KOPT-K1 (cell line): ENCODE results near the gene RALGDS.

Experiments used
- H3K27ac ChIP-seq: fragments of 200-600 bp; sonication (generic); 2 replicates; pipeline ENCODE4 v1.5.1; 2016; ENCODE audit warnings: antibody characterized with exemption, mild to moderate bottlenecking, low read depth, low read length; ENCODE audit not compliant: poor library complexity, severe bottlenecking
- H3K36me3 ChIP-seq: fragments of 200-600 bp; sonication (generic); 2 replicates; pipeline ENCODE4 v1.5.1; 2017; ENCODE audit warnings: antibody characterized with exemption, mild to moderate bottlenecking, low read length, moderate library complexity; ENCODE audit not compliant: insufficient read depth
- H3K9me3 ChIP-seq: fragments of 200-600 bp; sonication (generic); 2 replicates; pipeline ENCODE4 v1.5.1; 2017; ENCODE audit warnings: antibody characterized with exemption, low read length, mild to moderate bottlenecking; ENCODE audit not compliant: insufficient read depth, poor library complexity, severe bottlenecking

The RALGDS gene

DNA sequence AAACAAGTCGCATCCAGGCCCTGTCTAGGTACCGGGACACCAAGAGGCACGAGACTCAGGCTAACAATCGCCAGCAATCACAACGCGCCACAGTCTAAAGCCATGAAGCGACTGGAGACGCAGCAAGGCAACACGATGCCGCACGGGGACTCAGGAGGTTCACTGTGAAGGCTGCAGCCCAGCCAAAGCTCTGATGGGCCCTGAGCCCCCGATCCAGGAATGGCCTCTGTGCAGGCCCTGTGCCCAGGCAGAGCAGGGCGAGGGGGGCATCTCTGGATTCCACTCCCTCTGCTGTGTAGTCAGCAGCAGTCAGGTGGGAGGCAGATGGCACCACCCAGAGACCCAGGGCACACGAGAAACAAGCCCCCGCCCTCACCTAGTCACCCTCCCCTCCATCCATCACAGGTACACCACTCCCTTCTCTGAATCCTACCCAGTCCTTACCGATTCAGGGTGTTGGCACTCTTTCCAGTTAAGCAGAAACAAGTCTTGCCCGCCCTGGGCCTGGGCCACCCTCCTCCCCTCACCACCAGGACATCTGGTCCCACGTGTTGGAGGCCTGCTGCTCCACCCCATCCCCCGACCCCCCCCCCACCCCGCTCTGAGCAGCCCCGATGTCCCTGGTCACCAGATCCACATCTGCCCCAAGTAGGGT is 1.1 kb downstream of the RALGDS start:
- Histone ChIP-seq H3K9me3 (no peaks in the 10 kb centered on the region), H3K27ac (no peak overlapping the region), H3K36me3 (no peaks in the 10 kb centered on the region; the same call in 1 of the 2 replicates)

DNA sequence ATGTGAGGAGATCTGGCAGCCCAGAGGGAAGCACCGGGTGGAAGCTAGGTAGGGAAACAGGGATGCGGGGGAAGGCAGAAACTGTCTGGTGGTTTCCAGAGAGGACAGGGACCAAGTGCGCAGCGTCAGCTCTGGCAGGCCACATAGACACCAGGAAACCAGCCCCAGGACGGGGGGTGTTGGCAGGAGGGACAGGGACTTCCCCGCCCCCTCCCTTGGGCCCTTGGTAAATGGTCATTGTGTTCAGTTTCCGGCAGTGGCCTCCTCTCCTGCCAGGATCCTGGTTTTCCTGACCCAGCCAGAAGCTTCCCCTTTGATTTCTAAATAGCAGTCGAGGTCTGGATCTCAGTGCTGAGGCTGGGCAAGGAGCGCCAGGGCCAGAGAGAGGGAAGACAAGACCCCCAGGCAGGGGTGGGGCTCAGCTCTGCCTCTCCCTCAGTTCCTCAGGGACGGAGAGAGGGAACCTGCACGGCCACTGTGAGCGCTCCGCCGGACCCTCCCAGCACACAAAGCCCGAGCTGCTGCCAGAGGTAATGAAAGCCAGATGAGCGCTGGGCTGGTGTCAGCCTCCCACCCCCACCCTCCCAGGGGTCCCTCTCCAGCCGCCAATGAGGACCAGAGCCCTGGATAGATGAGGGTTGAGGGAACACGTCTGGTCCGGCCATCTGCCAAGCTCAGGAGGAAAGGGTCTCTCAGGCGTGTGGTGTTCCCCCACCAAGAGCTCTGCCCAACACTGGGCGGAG is 1.8 kb downstream of the RALGDS start:
- Histone ChIP-seq H3K36me3 (no peaks in the 10 kb centered on the region; the same call in 1 of the 2 replicates), H3K9me3 (no peaks in the 10 kb centered on the region), H3K27ac (no peak overlapping the region)

DNA sequence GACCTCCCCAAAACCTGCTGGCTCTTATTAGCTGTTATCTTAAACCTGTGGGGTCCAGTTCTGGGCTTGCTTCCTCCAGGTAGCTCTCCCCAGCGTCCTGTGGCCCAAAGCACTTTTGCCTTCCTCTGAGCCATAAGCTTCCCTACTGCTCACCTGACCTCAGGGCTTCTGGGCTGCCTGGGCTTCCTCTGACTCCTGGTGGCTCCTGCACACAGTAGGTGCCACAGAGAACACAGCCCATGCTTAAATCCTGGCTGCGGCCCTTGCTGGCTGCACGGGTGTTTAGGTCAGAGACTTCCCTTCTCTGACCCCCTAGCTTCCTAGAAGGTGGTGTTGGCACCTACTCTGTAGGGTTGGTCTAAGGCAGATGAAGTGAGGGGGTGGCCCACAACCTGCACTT is 2.5 kb downstream of the RALGDS start:
- Histone ChIP-seq H3K36me3 (no peaks in the 10 kb centered on the region; the same call in 1 of the 2 replicates), H3K9me3 (no peaks in the 10 kb centered on the region), H3K27ac (no peak overlapping the region)

DNA sequence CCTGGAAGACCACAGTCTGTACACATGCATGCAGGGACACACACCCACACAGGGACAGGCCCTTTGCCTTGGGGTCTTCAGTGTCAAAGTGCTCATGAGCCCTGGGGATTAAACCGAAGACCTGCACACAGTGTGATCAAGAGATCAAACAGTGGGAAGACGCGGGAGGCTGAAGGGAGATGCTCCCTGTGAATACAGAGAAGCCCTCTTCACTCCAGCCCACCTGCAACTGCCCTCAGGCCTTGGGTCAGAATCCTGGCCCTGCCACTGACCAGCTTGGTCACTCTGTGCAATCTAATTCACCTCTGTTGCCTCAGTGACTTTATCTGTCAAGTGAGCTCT is 2.9 kb downstream of the RALGDS start:
- no peak overlapping the region for H3K27ac ChIP-seq
- no peaks in the 10 kb centered on the region for H3K9me3 ChIP-seq

DNA sequence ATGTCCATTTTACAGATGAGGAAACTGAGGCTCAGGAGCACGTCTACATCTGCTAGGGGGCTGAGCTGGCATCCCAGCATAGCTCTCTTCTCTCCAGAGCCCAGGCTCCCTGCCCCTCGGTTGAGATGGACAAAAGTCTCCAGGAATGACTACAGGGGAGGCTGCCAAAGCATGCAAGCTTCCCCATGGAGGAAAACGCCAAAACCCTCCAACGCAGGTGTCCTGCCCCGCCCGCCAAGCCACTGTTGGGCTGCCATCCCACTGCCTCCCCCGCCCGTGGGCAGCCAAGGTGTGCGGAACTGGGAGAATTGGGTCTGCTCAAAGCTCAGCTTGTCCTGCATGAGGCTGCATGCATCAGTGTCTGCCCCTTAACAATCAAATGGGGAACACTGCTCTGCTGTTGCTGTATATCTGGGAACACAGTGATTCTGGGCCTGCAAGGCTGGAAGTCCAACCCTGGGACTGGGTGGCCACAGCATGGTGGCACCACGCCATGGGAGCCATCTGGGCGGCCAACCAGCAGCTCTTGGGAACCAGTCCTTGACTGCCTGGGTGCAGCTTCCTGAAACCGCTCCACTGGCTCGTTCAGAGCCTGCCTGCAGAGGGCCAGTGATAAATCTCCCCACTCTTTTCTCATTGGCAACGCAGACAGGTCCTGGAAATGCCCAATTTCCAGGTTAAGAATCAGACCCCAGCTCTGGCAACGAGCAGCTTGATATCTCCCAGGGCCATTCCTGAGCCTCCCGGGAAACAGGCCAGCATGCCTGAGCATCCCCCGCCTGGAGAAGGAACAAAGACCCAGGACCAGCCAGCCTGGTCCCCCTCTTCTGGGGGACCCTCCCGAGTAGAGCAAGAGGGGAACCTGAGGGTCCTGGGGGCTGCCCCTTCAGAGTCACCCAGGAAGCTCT is 3.5 kb downstream of the RALGDS start:
- Histone ChIP-seq H3K27ac (no peak overlapping the region), H3K9me3 (no peaks in the 10 kb centered on the region), H3K36me3 (no peaks in the 10 kb centered on the region; the same call in 1 of the 2 replicates)

More for the DNA sequence above, 2.9 kb downstream of the RALGDS start:
- H3K36me3 ChIP-seq = no peaks in the 10 kb centered on the region; the same call in 1 of the 2 replicates

DNA sequence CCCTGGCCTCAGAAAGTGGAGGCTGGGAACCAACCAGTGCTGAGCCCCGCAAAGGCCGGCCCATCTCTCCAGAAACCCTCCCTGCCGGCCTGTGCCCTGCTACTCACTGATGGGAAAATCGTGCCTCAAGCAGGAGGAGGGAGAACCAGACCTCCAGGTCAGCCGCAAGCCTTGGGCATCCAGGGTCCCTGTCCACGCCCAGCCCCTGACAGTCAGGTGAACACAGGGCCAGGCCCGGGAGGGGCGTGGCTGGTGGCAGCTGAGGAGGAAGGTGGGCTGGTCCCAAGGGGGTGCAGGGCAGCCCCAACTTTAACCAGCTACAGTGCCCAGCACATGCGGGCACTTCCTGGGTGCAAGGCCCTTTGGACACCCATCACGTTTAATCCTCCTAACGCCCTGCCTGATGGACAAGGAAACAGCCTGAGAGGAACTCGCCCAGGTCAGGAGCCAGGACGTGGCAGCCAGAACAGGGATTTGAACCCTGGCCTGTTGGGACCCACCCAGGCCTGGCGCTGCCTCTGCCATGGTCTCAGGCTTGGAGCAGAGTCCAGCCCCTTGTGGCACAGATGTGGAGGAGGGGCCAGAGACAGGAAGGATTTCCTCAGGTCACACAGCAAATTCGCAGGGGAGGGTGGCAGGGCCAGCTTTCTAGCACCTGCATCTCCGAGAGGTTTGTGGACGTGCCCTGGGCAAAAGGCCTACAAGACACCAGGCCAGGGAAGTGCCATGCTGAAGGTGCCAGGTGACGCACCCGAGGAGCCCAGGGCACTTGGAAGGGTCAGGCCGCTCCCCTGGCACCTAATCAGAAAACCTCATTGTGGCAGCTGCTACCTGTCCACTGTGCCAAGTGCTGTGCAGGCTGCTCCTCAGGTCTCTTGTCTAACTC is 4.5 kb downstream of the RALGDS start:
- no peaks in the 10 kb centered on the region for H3K9me3 ChIP-seq
- H3K27ac ChIP-seq = no peak overlapping the region
- peaks cover 4% of the 10 kb centered on the region; the same call in 1 of the 2 replicates for H3K36me3 ChIP-seq

DNA sequence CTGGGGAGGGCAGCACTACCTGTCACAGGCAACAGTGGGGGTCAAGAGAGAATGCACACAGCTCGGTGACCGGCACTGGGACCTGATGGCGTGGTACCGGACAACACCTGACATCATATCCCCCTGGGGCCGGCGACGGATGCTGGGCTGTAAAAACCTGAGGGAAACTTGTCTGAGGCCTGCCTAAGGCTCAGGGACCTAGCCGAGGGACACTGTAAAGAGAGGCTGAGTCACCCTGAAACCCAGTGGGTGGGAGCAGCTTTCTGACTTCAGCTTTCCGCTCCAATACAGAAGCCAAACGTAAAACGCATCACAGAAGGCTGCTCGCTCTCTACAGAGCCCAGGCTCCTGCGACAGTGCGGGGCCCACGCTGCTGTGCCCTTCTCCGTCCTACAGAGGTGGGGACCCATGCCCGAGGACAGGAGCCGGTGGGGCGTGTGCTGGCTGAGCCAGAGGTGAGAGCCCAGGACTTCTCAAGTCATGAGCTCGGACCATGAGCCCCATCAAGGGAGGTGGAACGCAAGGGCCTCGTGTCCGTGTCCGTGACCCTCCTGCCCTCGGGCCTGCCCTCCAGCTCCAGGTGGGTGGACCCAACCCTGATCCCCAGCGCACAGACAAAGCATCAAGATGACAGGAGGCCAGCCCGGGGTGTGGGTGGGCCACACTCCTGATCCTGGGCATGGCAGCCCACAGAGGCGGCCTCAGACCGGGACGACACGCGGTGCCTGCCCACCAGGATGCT is 5.3 kb downstream of the RALGDS start:
- Histone ChIP-seq H3K27ac (peak overlapping the region; percentile 59), H3K9me3 (no peaks in the 10 kb centered on the region), H3K36me3 (peaks cover 10% of the 10 kb centered on the region; the same call in 1 of the 2 replicates)

DNA sequence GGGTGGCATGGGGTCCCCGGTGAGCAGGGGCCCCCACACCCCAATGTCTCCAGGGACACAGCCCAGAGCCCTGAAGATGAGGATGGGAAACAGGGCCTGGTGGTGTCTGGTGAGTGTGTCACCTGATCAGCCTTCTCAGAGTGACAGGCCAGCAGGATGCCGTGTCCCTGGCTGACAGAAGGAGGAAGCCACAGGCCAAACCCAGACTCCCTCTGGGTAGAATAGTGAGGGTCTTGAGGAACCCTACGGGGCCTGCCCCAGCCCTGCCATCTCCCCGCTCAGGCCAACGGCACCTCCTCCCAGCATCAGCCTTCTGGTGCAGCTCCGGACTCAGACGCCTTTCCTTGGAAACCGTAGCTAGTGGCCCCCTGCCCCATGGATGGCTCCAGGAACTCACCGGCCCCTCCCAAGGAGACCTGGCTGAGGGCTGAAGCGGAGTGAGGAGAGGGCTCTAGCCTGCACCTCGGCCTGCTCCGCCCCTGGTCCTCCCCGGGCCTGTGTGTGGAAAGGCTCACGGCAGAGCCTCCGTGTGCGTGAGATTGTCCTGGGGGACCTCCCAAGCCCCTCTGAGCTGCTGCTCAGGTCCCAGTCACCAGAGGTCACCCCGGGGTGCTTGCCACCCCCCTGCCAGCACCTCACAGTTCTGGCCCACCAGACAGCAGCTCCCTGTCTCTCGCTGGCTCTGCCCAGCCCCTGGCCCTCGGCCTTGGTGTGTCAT is 6.0 kb downstream of the RALGDS start:
- Histone ChIP-seq H3K36me3 (peaks cover 16% of the 10 kb centered on the region; the same call in 1 of the 2 replicates), H3K9me3 (no peaks in the 10 kb centered on the region), H3K27ac (peak overlapping the region; percentile 59)

DNA sequence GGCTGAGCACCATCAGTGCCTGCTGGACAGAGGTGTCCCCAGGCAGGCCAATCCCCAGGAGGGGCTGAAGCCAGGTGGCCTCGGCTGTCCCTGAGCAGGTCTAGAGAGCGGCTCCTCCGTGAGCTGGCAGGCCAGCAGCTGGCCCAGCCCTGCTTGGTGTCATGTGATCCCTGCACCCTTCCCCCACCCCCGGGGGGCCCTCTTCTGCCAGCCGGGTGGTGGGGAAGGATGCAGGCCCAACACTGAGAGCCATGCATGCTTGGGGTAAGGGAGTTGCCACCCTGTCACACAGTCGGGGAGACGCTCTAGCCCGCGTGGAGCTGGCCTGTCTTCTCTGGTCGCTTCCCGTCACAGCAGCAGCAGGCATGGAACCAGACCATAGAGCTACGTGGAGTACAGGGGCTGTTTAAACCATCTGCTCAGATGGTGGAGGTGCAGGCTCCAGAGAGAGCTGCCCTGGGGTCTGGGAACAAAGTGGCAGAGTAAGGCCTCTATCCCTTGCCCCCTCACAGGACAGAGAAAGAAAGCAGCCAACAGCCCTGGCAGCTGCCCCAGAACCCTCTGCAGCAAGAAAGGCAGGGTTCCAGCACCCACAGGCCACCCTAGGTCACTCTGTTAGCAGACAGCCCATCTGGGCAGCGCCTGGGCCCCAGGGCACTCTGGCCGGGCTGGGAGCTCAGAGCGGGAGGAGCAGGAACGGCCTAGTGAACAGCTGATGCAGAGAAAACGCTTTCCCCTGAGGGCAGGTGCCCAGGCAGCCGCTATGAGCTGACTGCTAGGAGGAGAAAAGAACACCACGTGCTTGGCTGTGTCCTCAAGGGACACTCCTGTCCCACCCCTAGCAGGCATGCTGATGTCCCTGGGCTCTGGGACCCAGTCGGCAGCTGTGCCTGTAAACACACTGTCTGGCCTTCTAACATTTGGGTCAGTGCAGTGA is 6.8 kb downstream of the RALGDS start:
- Histone ChIP-seq H3K9me3 (no peaks in the 10 kb centered on the region), H3K36me3 (peaks cover 24% of the 10 kb centered on the region; the same call in 1 of the 2 replicates), H3K27ac (peak overlapping the region; percentile 59)

DNA sequence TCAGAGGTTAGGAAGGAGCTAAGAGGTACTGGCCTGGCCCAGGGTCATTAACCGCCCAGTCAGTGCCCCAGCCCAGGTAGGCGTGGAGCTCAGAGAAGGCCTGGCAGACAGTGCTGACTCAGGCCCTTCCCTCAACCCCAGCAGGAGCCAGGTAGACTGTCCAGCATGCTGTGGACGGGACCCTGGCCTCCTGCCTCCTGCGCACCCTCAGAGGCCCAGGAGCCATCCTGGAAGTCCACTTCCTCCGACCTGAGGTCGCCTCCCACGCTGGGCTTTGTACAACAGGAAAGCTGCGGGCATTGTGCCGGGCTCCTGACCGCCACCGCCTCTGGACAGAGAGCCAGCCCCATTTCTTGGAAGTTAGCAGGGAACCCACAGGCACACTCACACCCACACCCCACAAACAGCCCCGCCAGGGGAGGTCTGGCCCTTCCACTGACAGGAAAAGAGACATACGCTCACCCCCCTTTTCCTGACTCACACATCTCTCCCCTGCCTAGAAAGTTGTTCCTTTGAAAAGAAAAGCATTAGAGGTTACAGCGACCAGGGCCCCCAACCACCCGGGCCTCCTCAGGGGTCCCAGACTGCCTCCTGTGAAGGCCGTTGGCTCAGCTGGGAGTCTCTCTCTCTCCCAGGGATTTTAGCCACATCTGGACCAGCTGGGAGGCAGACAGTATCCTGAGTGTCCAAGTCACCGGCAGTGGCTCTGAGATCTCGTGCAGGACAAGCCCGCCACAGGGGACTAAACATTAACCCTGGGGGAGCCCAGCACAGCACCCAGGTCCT is 7.7 kb downstream of the RALGDS start:
- Histone ChIP-seq H3K9me3 (no peaks in the 10 kb centered on the region), H3K27ac (peak overlapping the region; percentile 59), H3K36me3 (peaks cover 33% of the 10 kb centered on the region; the same call in 1 of the 2 replicates)

DNA sequence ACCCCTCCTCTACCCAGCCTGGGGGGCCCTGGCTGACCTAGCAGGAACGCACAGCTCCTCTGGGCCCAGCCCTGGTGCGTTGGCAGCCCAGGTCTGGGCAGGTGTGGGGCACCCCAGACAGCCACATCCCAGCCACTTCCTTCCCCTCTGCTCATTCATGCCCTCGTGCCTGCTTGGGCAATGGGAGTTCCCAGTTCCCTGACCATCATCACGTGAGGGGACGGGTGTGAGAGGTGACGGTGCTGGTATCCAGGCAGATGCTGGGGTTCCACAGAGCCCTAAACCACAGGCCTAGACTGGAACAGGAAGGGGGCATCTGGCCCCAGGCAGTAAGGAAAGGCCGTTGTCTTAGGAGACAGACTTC is 8.4 kb downstream of the RALGDS start:
- no peaks in the 10 kb centered on the region for H3K9me3 ChIP-seq
- H3K36me3 ChIP-seq = peaks cover 40% of the 10 kb centered on the region
- peak overlapping the region; percentile 59 for H3K27ac ChIP-seq
